Astrocyte (in vitro differentiated cells and primary cell): ENCODE measurements around the gene CABLES1. TPM values are rescaled to one million over a fixed set of nuclear protein-coding genes. Genes with fewer than 3 reads are reported as not detected.

Experiments
- DNase-seq: peaks from one replicate; pipeline ENCODE4 v3.0.0-alpha.2; 2010; ENCODE audit warnings: low read depth
- FAIRE-seq: peaks from 2 replicates; lab custom pipeline; 2011; peaks lifted over from hg19 to GRCh38; lab: Jason Lieb, UNC
- H2AFZ ChIP-seq: 2 replicates; pipeline ENCODE4 v1.6.0; 2012; ENCODE audit warnings: low read depth, low read length, inconsistent platforms
- H3K27ac ChIP-seq: 2 replicates; pipeline ENCODE4 v1.5.1; 2011; ENCODE audit warnings: low read depth, low read length, inconsistent platforms
- H3K27me3 ChIP-seq: 2 replicates; pipeline ENCODE4 v1.6.0; 2011; ENCODE audit warnings: low read length, inconsistent platforms; ENCODE audit not compliant: insufficient read depth
- H3K36me3 ChIP-seq: 2 replicates; pipeline ENCODE4 v1.5.1; 2011; ENCODE audit warnings: low read length, inconsistent platforms; ENCODE audit not compliant: insufficient read depth
- H3K4me1 ChIP-seq: 2 replicates; pipeline ENCODE4 v1.5.1; 2011; ENCODE audit warnings: low read length, inconsistent platforms; ENCODE audit not compliant: insufficient read depth
- H3K4me2 ChIP-seq: 2 replicates; pipeline ENCODE4 v1.6.0; 2012; ENCODE audit warnings: low read length, inconsistent platforms
- H3K4me3 ChIP-seq: 2 replicates; pipeline ENCODE4 v1.5.1; 2011; ENCODE audit warnings: low read depth, mild to moderate bottlenecking, low read length, inconsistent platforms; ENCODE audit not compliant: insufficient read depth
- H3K79me2 ChIP-seq: 2 replicates; pipeline ENCODE4 v1.6.0; 2012; ENCODE audit warnings: mild to moderate bottlenecking, low read length, inconsistent platforms; ENCODE audit not compliant: insufficient read depth
- H3K9ac ChIP-seq: 2 replicates; pipeline ENCODE4 v1.6.0; 2012; ENCODE audit warnings: mild to moderate bottlenecking, low read length, inconsistent platforms
- H3K9me3 ChIP-seq: 2 replicates; pipeline ENCODE4 v1.5.1; 2012; ENCODE audit warnings: low read depth, mild to moderate bottlenecking, low read length, inconsistent platforms; ENCODE audit not compliant: insufficient read depth
- H4K20me1 ChIP-seq: 2 replicates; pipeline ENCODE4 v1.6.0; 2012; ENCODE audit warnings: low read length, inconsistent platforms; ENCODE audit not compliant: insufficient read depth
- H3K27ac Mint-ChIP-seq: one replicate; pipeline ENCODE4 v1.8.0; 2021; ENCODE audit warnings: mild to moderate bottlenecking, mixed read lengths; ENCODE audit not compliant: unreplicated experiment
- H3K27me3 Mint-ChIP-seq: one replicate; pipeline ENCODE4 v1.8.0; 2021; ENCODE audit warnings: low read depth, mixed read lengths; ENCODE audit not compliant: unreplicated experiment
- H3K36me3 Mint-ChIP-seq: one replicate; pipeline ENCODE4 v1.8.0; 2021; ENCODE audit warnings: low read depth, mixed read lengths; ENCODE audit not compliant: unreplicated experiment
- H3K4me1 Mint-ChIP-seq: one replicate; pipeline ENCODE4 v1.8.0; 2021; ENCODE audit warnings: low read depth, mixed read lengths; ENCODE audit not compliant: unreplicated experiment
- H3K4me3 Mint-ChIP-seq: one replicate; pipeline ENCODE4 v1.8.0; 2021; ENCODE audit warnings: mild to moderate bottlenecking, moderate library complexity, mixed read lengths; ENCODE audit not compliant: unreplicated experiment
- H3K9me3 Mint-ChIP-seq: one replicate; pipeline ENCODE4 v1.8.0; 2021; ENCODE audit warnings: mild to moderate bottlenecking, mixed read lengths; ENCODE audit not compliant: unreplicated experiment
- CTCF ChIP-seq: IDR thresholded peaks from 2 replicates; pipeline ENCODE4 v1.5.1; 2011; ENCODE audit warnings: low read depth, mild to moderate bottlenecking, inconsistent platforms, low read length, moderate library complexity; ENCODE audit not compliant: insufficient read depth
- EZH2 ChIP-seq: IDR thresholded peaks from 2 replicates; pipeline ENCODE4 v1.6.1; 2012; ENCODE audit warnings: mild to moderate bottlenecking, low read length, inconsistent platforms; ENCODE audit not compliant: insufficient read depth
- total RNA-seq: library from RNA; stranded (reverse); gene quantifications from 2 replicates; pipeline ENCODE4 v1.2.1, GENCODE V29; 2021

Gene CABLES1
- total RNA-seq, 1 donor from 2014 or later: 14.5 TPM

GRCh38 chr18:23145621-23146020 is 10.3 kb downstream of the CABLES1 start:
- Histone ChIP-seq H3K4me3 (no peak overlapping the region), H3K36me3 (no peaks in the 10 kb centered on the region), H3K4me1 (peaks cover 9% of the 10 kb centered on the region), H3K4me2 (no peak overlapping the region), H3K79me2 (peaks cover 52% of the 10 kb centered on the region), H3K9ac (no peak overlapping the region), H3K27me3 (no peaks in the 10 kb centered on the region), H4K20me1 (peaks cover 47% of the 10 kb centered on the region), H3K27ac (no peak overlapping the region), H3K9me3 (no peaks in the 10 kb centered on the region), H2AFZ (no peak overlapping the region)
- TF ChIP-seq EZH2 (no peak), CTCF (no peak)
- Mint-ChIP-seq H3K4me3 (no peak overlapping the region), H3K36me3 (peaks cover 7% of the 10 kb centered on the region), H3K27me3 (no peaks in the 10 kb centered on the region), H3K4me1 (peaks cover 29% of the 10 kb centered on the region), H3K9me3 (peaks cover 2% of the 10 kb centered on the region), H3K27ac (no peak overlapping the region)
- FAIRE-seq (no peak), DNase-seq (no peak)

- Histone ChIP-seq H3K36me3 (no peaks in the 10 kb centered on the region), H3K27me3 (no peaks in the 10 kb centered on the region), H3K27ac (no peak overlapping the region), H3K9ac (no peak overlapping the region), H3K4me2 (no peak overlapping the region), H3K4me1 (peaks cover 9% of the 10 kb centered on the region), H2AFZ (no peak overlapping the region), H3K9me3 (no peaks in the 10 kb centered on the region), H4K20me1 (peaks cover 42% of the 10 kb centered on the region), H3K4me3 (no peak overlapping the region), H3K79me2 (peaks cover 49% of the 10 kb centered on the region)
- Mint-ChIP-seq H3K27me3 (no peaks in the 10 kb centered on the region), H3K9me3 (peaks cover 2% of the 10 kb centered on the region), H3K27ac (peak overlapping the region; percentile 56), H3K4me1 (peaks cover 19% of the 10 kb centered on the region), H3K36me3 (peaks cover 13% of the 10 kb centered on the region), H3K4me3 (no peak overlapping the region)
- TF ChIP-seq EZH2 (no peak), CTCF (no peak)
- FAIRE-seq: no peak
- no peak for DNase-seq
These were observed 11.7 kb downstream of the CABLES1 start for GRCh38 chr18:23146861-23147469.

GRCh38 chr18:23148382-23148781 is 13.1 kb downstream of the CABLES1 start:
- H2AFZ ChIP-seq: no peak overlapping the region
- no peak for DNase-seq
- Mint-ChIP-seq H3K27ac (no peak overlapping the region), H3K9me3 (peaks cover 2% of the 10 kb centered on the region), H3K4me3 (no peak overlapping the region), H3K4me1 (peaks cover 10% of the 10 kb centered on the region), H3K27me3 (no peaks in the 10 kb centered on the region), H3K36me3 (peaks cover 13% of the 10 kb centered on the region)
- no peak overlapping the region for H3K27ac ChIP-seq
- H3K9me3 ChIP-seq: no peaks in the 10 kb centered on the region
- no peaks in the 10 kb centered on the region for H3K36me3 ChIP-seq
- no peak for FAIRE-seq
- no peak overlapping the region for H3K9ac ChIP-seq
- no peak overlapping the region for H3K4me2 ChIP-seq
- no peaks in the 10 kb centered on the region for H3K27me3 ChIP-seq
- peaks cover 38% of the 10 kb centered on the region for H3K79me2 ChIP-seq
- H4K20me1 ChIP-seq: peaks cover 30% of the 10 kb centered on the region
- H3K4me1 ChIP-seq: peaks cover 7% of the 10 kb centered on the region
- H3K4me3 ChIP-seq: no peak overlapping the region
- no peak for TF ChIP-seq EZH2
- TF ChIP-seq CTCF: no peak
